Measurements from ENCODE around the gene HAUS6. TPM values are rescaled to one million over a fixed set of nuclear protein-coding genes. Genes with fewer than 3 reads are reported as not detected.

HAUS6 gene
- total and polyA plus RNA-seq, 2 of the 4 experiments (the other 2 are of a cell fraction) = 5.8 to 13.3 TPM

- in situ Hi-C loops (cut with MboI; ENCODE audit: low sequenced_read_pairs) = no loop called here
Measured at GRCh38 chr9:19022206-19022605, 80.5 kb downstream of the HAUS6 start.

More at GRCh38 chr9:19022206-19022605, 80.5 kb downstream of the HAUS6 start:
- no peak overlapping the region for H4K5ac ChIP-seq (ENCODE audit: low read depth, low read length)
- TF ChIP-seq SMC3 (IDR thresholded peaks at IDR 0.05; ENCODE audit: low read depth, low read length) (no peak), CEBPB (IDR thresholded peaks at IDR 0.05; ENCODE audit: low read depth, low read length) (no peak), NFE2L2 (IDR thresholded peaks at IDR 0.05; ENCODE audit: low read depth, low read length) (no peak), MAFK (IDR thresholded peaks at IDR 0.05; ENCODE audit: low read depth, low read length) (no peak), CTCF (conservative IDR thresholded peaks at IDR 0.05; ENCODE audit: low read depth, low read length) (no peak), ELK1 (IDR thresholded peaks at IDR 0.05; ENCODE audit: borderline replicate concordance, low read depth, low read length) (no peak), CHD1 (IDR thresholded peaks at IDR 0.05; ENCODE audit: low read depth, low read length) (no peak), RFX5 (IDR thresholded peaks at IDR 0.05; ENCODE audit: low read depth, low read length) (no peak), FOS (IDR thresholded peaks at IDR 0.05; ENCODE audit: low read depth, low read length) (no peak), USF2 (IDR thresholded peaks at IDR 0.05; ENCODE audit: low read depth, low read length) (no peak), MAZ (IDR thresholded peaks at IDR 0.05; ENCODE audit: borderline replicate concordance, low read depth, low read length) (no peak), BHLHE40 (IDR thresholded peaks at IDR 0.05; ENCODE audit: low read depth, low read length) (no peak), MXI1 (IDR thresholded peaks at IDR 0.05; ENCODE audit: borderline replicate concordance, low read depth, low read length) (no peak), POLR2A (IDR thresholded peaks at IDR 0.05; ENCODE audit: low read depth, low read length) (no peak), RAD21 (IDR thresholded peaks at IDR 0.05; ENCODE audit: low read length) (no peak), RCOR1 (IDR thresholded peaks at IDR 0.05; ENCODE audit: insufficient replicate concordance, low read length) (no peak)
- H3K56ac ChIP-seq (ENCODE audit: extremely low read depth, insufficient read depth, low read length) = no peak overlapping the region
- BruUV-seq (replicated peaks) = no TSS peak
- intact Hi-C loops (cut with micrococcal nuclease) (loop anchor here (10.0 kb wide), 1 partner anchor 1497 kb away; no protein-coding TSS in a partner anchor), dilution Hi-C loops (cut with HindIII; ENCODE audit: low sequenced_read_pairs, unreplicated experiment) (no loop called here)
- peaks cover 6% of the 10 kb centered on the region; the same call in 1 of the 2 replicates for H3K9me3 ChIP-seq (ENCODE audit: control insufficient read depth, insufficient read depth, low read length)
- H4K8ac ChIP-seq (ENCODE audit: low read depth in 2 of 2, low read length in 2 of 2) = no peak overlapping the region
- H3K27ac ChIP-seq (ENCODE audit: insufficient read depth, low read length) = no peak overlapping the region
- ATAC-seq (ENCODE audit: low read depth) (no peak), DNase-seq (no peak)
- WGBS, 2 experiments (ENCODE audit: extremely low coverage in 2 of 2, insufficient read length in 1 of 2) = no CpG with 5 or more reads among the region's 2 CpGs
- no peak overlapping the region for H3K9ac ChIP-seq (ENCODE audit: low read depth, low read length)
- H3K4ac ChIP-seq (ENCODE audit: low read depth, low read length) = no peak overlapping the region
- no peak overlapping the region for H3K18ac ChIP-seq (ENCODE audit: low read depth, low read length)
- H2AK9ac ChIP-seq (replicated peaks; ENCODE audit: low read depth, low read length, poor library complexity) = no peak overlapping the region
- H3K4me2 ChIP-seq (ENCODE audit: low read depth, low read length) = no peak overlapping the region
- H4K91ac ChIP-seq (ENCODE audit: insufficient read depth, low read depth, low read length) = no peak overlapping the region
- no peaks in the 10 kb centered on the region for H3K79me1 ChIP-seq (ENCODE audit: low read depth in 1 of 2, low read length in 2 of 2)
- POLR2A ChIA-PET (ENCODE audit: unreplicated experiment) = no interaction called here
- CTCF ChIA-PET = no interaction called here
- H3K4me3 ChIP-seq (ENCODE audit: insufficient read depth, low read depth, low read length) = no peak overlapping the region
- H2AK5ac ChIP-seq (ENCODE audit: low read depth, low read length) = no peak overlapping the region
- no peaks in the 10 kb centered on the region for H4K20me1 ChIP-seq (ENCODE audit: insufficient read depth, low read length)
- H2BK15ac ChIP-seq (ENCODE audit: low read depth, low read length) = no peak overlapping the region
- H3K4me1 ChIP-seq (ENCODE audit: control insufficient read depth, insufficient read depth, low read length) = no peaks in the 10 kb centered on the region
- H2BK120ac ChIP-seq (ENCODE audit: low read depth, low read length) = no peak overlapping the region
- no peak overlapping the region for H2BK5ac ChIP-seq (ENCODE audit: low read depth, low read length, poor library complexity, severe bottlenecking)
- no peaks in the 10 kb centered on the region for H3K36me3 ChIP-seq (ENCODE audit: control insufficient read depth, insufficient read depth, low read length)
- H2BK20ac ChIP-seq (ENCODE audit: low read depth, low read length) = no peak overlapping the region
- H3K23ac ChIP-seq (ENCODE audit: low read depth, low read length) = no peak overlapping the region
- no peaks in the 10 kb centered on the region for H3K9me1 ChIP-seq (ENCODE audit: insufficient read depth, low read length)
- no peak overlapping the region for H3K14ac ChIP-seq (replicated peaks; ENCODE audit: low read depth, low read length)
- H2AFZ ChIP-seq (replicated peaks; ENCODE audit: low read length, poor library complexity) = no peak overlapping the region
- H3K27me3 ChIP-seq (ENCODE audit: control insufficient read depth, insufficient read depth, low read length) = peaks cover 12% of the 10 kb centered on the region

Measured in IMR-90 (cell line).